Ishikawa (cell line): ENCODE measurements around the gene AGPAT2.

Experiments used
- TAF1 ChIP-seq: IDR thresholded peaks from 2 replicates; pipeline ENCODE4 v1.6.1; 2012; ENCODE audit warnings: low read depth, mild to moderate bottlenecking
- TF ChIP-seq, protein P1 (sequence below): IDR thresholded peaks from 2 replicates; pipeline ENCODE4 v1.6.1; 2012; ENCODE audit warnings: low read depth, mild to moderate bottlenecking

DNA sequence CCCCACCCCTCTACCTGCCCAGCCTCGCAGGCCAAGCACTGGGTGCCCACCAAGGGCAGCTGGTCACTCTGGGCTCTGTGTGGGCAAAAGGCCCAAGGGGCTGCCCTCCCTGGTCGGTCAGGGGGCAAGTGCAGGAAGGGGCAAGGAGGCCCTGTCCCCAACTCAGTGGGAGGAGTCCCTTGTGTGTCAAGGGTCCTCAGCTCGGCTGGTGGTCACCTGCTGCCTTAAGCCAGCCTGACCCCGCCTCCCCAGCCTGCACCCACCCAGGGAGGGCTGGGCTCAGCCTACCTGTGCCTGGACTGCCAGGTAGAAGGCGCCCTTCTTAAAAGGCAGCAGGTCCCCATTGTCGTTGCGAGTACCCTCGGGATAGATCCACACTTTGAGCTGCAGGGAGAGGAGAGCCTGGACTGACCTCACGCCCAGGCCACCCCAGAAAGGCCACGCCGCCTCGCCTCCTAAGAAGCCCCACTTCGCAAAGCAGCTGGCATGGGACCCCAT is 10.9 kb downstream of the AGPAT2 start:
- TF ChIP-seq, protein P1, sequence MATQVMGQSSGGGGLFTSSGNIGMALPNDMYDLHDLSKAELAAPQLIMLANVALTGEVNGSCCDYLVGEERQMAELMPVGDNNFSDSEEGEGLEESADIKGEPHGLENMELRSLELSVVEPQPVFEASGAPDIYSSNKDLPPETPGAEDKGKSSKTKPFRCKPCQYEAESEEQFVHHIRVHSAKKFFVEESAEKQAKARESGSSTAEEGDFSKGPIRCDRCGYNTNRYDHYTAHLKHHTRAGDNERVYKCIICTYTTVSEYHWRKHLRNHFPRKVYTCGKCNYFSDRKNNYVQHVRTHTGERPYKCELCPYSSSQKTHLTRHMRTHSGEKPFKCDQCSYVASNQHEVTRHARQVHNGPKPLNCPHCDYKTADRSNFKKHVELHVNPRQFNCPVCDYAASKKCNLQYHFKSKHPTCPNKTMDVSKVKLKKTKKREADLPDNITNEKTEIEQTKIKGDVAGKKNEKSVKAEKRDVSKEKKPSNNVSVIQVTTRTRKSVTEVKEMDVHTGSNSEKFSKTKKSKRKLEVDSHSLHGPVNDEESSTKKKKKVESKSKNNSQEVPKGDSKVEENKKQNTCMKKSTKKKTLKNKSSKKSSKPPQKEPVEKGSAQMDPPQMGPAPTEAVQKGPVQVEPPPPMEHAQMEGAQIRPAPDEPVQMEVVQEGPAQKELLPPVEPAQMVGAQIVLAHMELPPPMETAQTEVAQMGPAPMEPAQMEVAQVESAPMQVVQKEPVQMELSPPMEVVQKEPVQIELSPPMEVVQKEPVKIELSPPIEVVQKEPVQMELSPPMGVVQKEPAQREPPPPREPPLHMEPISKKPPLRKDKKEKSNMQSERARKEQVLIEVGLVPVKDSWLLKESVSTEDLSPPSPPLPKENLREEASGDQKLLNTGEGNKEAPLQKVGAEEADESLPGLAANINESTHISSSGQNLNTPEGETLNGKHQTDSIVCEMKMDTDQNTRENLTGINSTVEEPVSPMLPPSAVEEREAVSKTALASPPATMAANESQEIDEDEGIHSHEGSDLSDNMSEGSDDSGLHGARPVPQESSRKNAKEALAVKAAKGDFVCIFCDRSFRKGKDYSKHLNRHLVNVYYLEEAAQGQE, result no peak
- no peak for TF ChIP-seq TAF1
